HCT116 (cell line): ENCODE results near the gene MINDY4. TPM values are rescaled to one million over a fixed set of nuclear protein-coding genes. Genes with fewer than 3 reads are reported as not detected.

Experiments
- ATAC-seq: fragments of 200-7000 bp; cut with Tn5 transposase; 2 replicates; pipeline ENCODE4 v1.9.1; 2020; ENCODE audit warnings: mild to moderate bottlenecking, moderate library complexity
- BruUV-seq: library from RNA; stranded (reverse); fragments of 400-500 nt; replicated peaks from 2 replicates; lab custom pipeline; 2021; lab: Mats Ljungman, UMichigan
- CTCF ChIA-PET: fragments of 300-600 bp; sonication (Branson Sonifier 250); formaldehyde crosslinking; loops from one replicate; lab custom pipeline; 2021; ENCODE audit warnings: antibody characterized with exemption; lab: Charles Lee
- POLR2A ChIA-PET: fragments of 300-600, 350-600 bp; sonication (Branson Sonifier 250); formaldehyde crosslinking; loops from one replicate; lab custom pipeline; 2021; ENCODE audit warnings: antibody characterized with exemption; lab: Charles Lee
- RAD21 ChIA-PET, 2 experiments: fragments of 300-600 bp; sonication (Branson Sonifier 250); formaldehyde crosslinking; loops; one replicate each; lab custom pipeline; 2023; ENCODE audit warnings: low total read pairs in 2 of 2; ENCODE audit not compliant: uncharacterized antibody in 2 of 2, unreplicated experiment in 2 of 2, low non-redundant PET in 1 of 2; lab: Charles Lee
- DNase-seq: peaks from one replicate; pipeline ENCODE4 v3.0.0-alpha.2; 2010; ENCODE audit warnings: low read depth, low spot score
- H2AFZ ChIP-seq: fragments of 200-600 bp; shearing (Covaris generic), sonication (generic); 2 replicates; pipeline ENCODE4 v1.6.1; 2017; ENCODE audit warnings: low read depth, mixed run types, mixed read lengths, antibody characterized with exemption, low read length; ENCODE audit not compliant: poor library complexity, severe bottlenecking
- H3K27ac ChIP-seq: 2 replicates; pipeline ENCODE4 v1.5.1; 2012; ENCODE audit warnings: low read depth, low read length
- H3K27me3 ChIP-seq: fragments of 200-600 bp; sonication (generic); 2 replicates; pipeline ENCODE4 v1.6.1; 2016; ENCODE audit warnings: mixed run types, low read length, mixed read lengths; ENCODE audit not compliant: insufficient read depth
- H3K36me3 ChIP-seq, 2 experiments: fragments of 200-500 bp in 1 of 2; fragments of 200-600 bp in 1 of 2; sonication (Bioruptor generic) in 1 of 2; sonication (generic) in 1 of 2; 2 replicates each; pipeline versions ENCODE4 v1.5.1 to v1.6.1; 2014 to 2016; ENCODE audit warnings: low read length in 2 of 2, inconsistent platforms in 1 of 2, mixed read lengths in 1 of 2, mixed run types in 1 of 2; ENCODE audit not compliant: insufficient read depth in 2 of 2, control insufficient read depth in 1 of 2
- H3K4me1 ChIP-seq, 2 experiments: fragments of 200-600 bp in 1 of 2; sonication (generic) in 1 of 2; 2 replicates each; pipeline versions ENCODE4 v1.5.1 to v1.6.1; 2012 to 2017; ENCODE audit warnings: low read length in 2 of 2, inconsistent platforms in 1 of 2, mild to moderate bottlenecking in 1 of 2, mixed read lengths in 1 of 2, mixed run types in 1 of 2, moderate library complexity in 1 of 2; ENCODE audit not compliant: insufficient read depth in 2 of 2, control insufficient read depth in 1 of 2
- H3K4me2 ChIP-seq: fragments of 200-600 bp; sonication (generic); 2 replicates; pipeline ENCODE4 v1.6.1; 2017; ENCODE audit warnings: mixed run types, low read length, mixed read lengths
- H3K4me3 ChIP-seq, 2 experiments: fragments of 200-600 bp in 1 of 2; sonication (generic) in 1 of 2; replicated peaks in 1 of 2; 2 replicates each; pipeline ENCODE4 v1.5.1; 2011 to 2016; ENCODE audit warnings: low read length in 2 of 2, control low read depth in 1 of 2, low read depth in 1 of 2, mild to moderate bottlenecking in 1 of 2, mixed read lengths in 1 of 2, mixed run types in 1 of 2
- H3K79me2 ChIP-seq: fragments of 200-600 bp; sonication (generic); 2 replicates; pipeline ENCODE4 v1.6.1; 2017; ENCODE audit warnings: mild to moderate bottlenecking, mixed run types, low read length, moderate library complexity, mixed read lengths; ENCODE audit not compliant: insufficient read depth
- H3K9ac ChIP-seq: fragments of 200-600 bp; sonication (generic); 2 replicates; pipeline ENCODE4 v1.6.1; 2016; ENCODE audit warnings: low read length, mixed read lengths
- H3K9me2 ChIP-seq: fragments of 200-600 bp; sonication (generic), shearing (Covaris generic); 2 replicates; pipeline ENCODE4 v1.6.1; 2017; ENCODE audit warnings: mixed run types, mild to moderate bottlenecking, moderate library complexity; ENCODE audit not compliant: insufficient read depth
- H3K9me3 ChIP-seq, 2 experiments: fragments of 200-500 bp in 1 of 2; fragments of 200-600 bp in 1 of 2; sonication (Bioruptor generic) in 1 of 2; sonication (generic) in 1 of 2; 2 replicates each; pipeline ENCODE4 v1.6.1; 2014 to 2017; ENCODE audit warnings: low read length in 2 of 2, mixed read lengths in 2 of 2, inconsistent platforms in 1 of 2, low read depth in 1 of 2, mild to moderate bottlenecking in 1 of 2, mixed run types in 1 of 2, moderate library complexity in 1 of 2; ENCODE audit not compliant: control insufficient read depth in 1 of 2, insufficient read depth in 1 of 2
- H4K20me1 ChIP-seq: fragments of 200-600 bp; sonication (generic), shearing (Covaris generic); 2 replicates; pipeline ENCODE4 v1.6.1; 2017; ENCODE audit warnings: mixed run types, mild to moderate bottlenecking, moderate library complexity; ENCODE audit not compliant: insufficient read depth
- CBX3 ChIP-seq: IDR thresholded peaks from 2 replicates; pipeline ENCODE4 v1.6.1; 2012; ENCODE audit warnings: low read depth
- CEBPB ChIP-seq: IDR thresholded peaks from 2 replicates; pipeline ENCODE4 v1.6.1; 2012; ENCODE audit warnings: low read depth
- CTCF ChIP-seq, 3 experiments: fragments of 200-600 bp in 1 of 3; sonication (generic) in 1 of 3; IDR thresholded peaks in 2 of 3; conservative IDR thresholded peaks in 1 of 3; 2 replicates each; pipeline ENCODE4 v1.5.1; 2012 to 2017; ENCODE audit warnings: low read depth in 2 of 3, low read length in 2 of 3, antibody characterized with exemption in 1 of 3, borderline replicate concordance in 1 of 3, control low read depth in 1 of 3, mild to moderate bottlenecking in 1 of 3, mixed read lengths in 1 of 3, mixed run types in 1 of 3, moderate library complexity in 1 of 3; ENCODE audit not compliant: insufficient read depth in 1 of 3
- EZH2phosphoT487 ChIP-seq: fragments of 200-600 bp; IDR thresholded peaks from 2 replicates; pipeline ENCODE4 v1.6.1; 2018; ENCODE audit warnings: antibody characterized with exemption, borderline replicate concordance
- JUND ChIP-seq: IDR thresholded peaks from 2 replicates; pipeline ENCODE4 v1.6.1; 2012
- MAX ChIP-seq: IDR thresholded peaks from 2 replicates; pipeline ENCODE4 v1.6.1; 2012
- RAD21 ChIP-seq: IDR thresholded peaks from 2 replicates; pipeline ENCODE4 v1.6.1; 2012; ENCODE audit warnings: low read depth, mild to moderate bottlenecking
- REST ChIP-seq: IDR thresholded peaks from 2 replicates; pipeline ENCODE4 v1.6.1; 2012; ENCODE audit warnings: low read depth
- SP1 ChIP-seq: IDR thresholded peaks from 2 replicates; pipeline ENCODE4 v1.6.1; 2012; ENCODE audit warnings: low read depth
- TCF7L2 ChIP-seq: IDR thresholded peaks from 2 replicates; pipeline ENCODE4 v1.7.0; 2011; ENCODE audit warnings: borderline replicate concordance, inconsistent platforms; ENCODE audit not compliant: insufficient read depth, insufficient read length; ENCODE audit errors: extremely low read depth
- YY1 ChIP-seq: IDR thresholded peaks from 2 replicates; pipeline ENCODE4 v1.6.1; 2011; ENCODE audit warnings: low read length, low read depth, moderate library complexity, mild to moderate bottlenecking; ENCODE audit not compliant: insufficient replicate concordance; ENCODE audit errors: extremely low read depth
- intact Hi-C: fragments of 100-400 bp; cut with micrococcal nuclease; formaldehyde crosslinking; loops from 2 replicates; pipeline ENCODE4 v1.10.0; 2022
- total RNA-seq: library from RNA; stranded (reverse); gene quantifications from one replicate; pipeline ENCODE4 v1.2.1, GENCODE V29; 2021; ENCODE audit not compliant: unreplicated experiment

MINDY4 gene
- total RNA-seq, 1 experiment from 2014 or later = 6.1 TPM

- ChIA-PET POLR2A (no interaction called here), CTCF (interaction anchor here (1.1 kb wide), 1 partner anchor 15 kb away, joined by 3 read pairs; no protein-coding TSS in a partner anchor), RAD21 (no interaction called here)
- DNase-seq (no peak), ATAC-seq (no peak)
- Histone ChIP-seq H3K4me2 (no peak overlapping the region), H3K79me2 (no peaks in the 10 kb centered on the region), H3K9me3 (no peaks in the 10 kb centered on the region; a peak in 1 of 4 replicates), H2AFZ (no peak overlapping the region), H3K36me3 (no peaks in the 10 kb centered on the region), H3K4me1 (peaks cover 8 to 25% of the 10 kb centered on the region in 2 experiments), H4K20me1 (no peaks in the 10 kb centered on the region), H3K27me3 (no peaks in the 10 kb centered on the region), H3K9ac (no peak overlapping the region), H3K27ac (no peak overlapping the region), H3K4me3 (no peak overlapping the region), H3K9me2 (no peaks in the 10 kb centered on the region)
- TF ChIP-seq EZH2phosphoT487 = no peak
- no peak for TF ChIP-seq CTCF (IDR thresholded peaks at IDR 0.05 in 2 of 3, conservative IDR thresholded peaks at IDR 0.05 in 1 of 3; ENCODE audit: borderline replicate concordance in 1 of 3, insufficient read depth in 1 of 3, low read depth in 2 of 3, low read length in 2 of 3)
- no peak for TF ChIP-seq CEBPB
- TF ChIP-seq JUND = no peak
- no peak for TF ChIP-seq RAD21
- TF ChIP-seq TCF7L2 = no peak
- no peak for TF ChIP-seq SP1
- no peak for TF ChIP-seq REST
- TF ChIP-seq YY1 = no peak
- no peak for TF ChIP-seq MAX
- TF ChIP-seq CBX3 = no peak
- BruUV-seq = no TSS peak
- intact Hi-C loops = no loop called here
Measured at GRCh38 chr7:30923774-30924413, 152.7 kb downstream of the MINDY4 start.
